Neuron (in vitro differentiated cells): ENCODE data around the gene DBN1.
"Not testable (repeated sequence)": the region's sequence is repeated elsewhere in the genome, so short reads cannot be mapped to it uniquely, and the experiment has no call there.

Experiments
- H2AFZ ChIP-seq: one replicate; pipeline ENCODE4 v1.6.1; 2013; ENCODE audit warnings: low read depth, mild to moderate bottlenecking, inconsistent platforms, low read length, moderate library complexity
- H3K27me3 ChIP-seq: one replicate; pipeline ENCODE4 v1.6.1; 2013; ENCODE audit warnings: low read length; ENCODE audit not compliant: insufficient read depth
- H3K36me3 ChIP-seq: one replicate; pipeline ENCODE4 v1.6.1; 2013; ENCODE audit warnings: low read length; ENCODE audit not compliant: insufficient read depth
- H3K4me1 ChIP-seq: one replicate; pipeline ENCODE4 v1.6.1; 2013; ENCODE audit warnings: low read length; ENCODE audit not compliant: insufficient read depth
- H3K4me3 ChIP-seq: 2 replicates; pipeline ENCODE4 v1.5.1; 2013; ENCODE audit warnings: mild to moderate bottlenecking, low read length, moderate library complexity
- H3K9me3 ChIP-seq: one replicate; pipeline ENCODE4 v1.6.1; 2013; ENCODE audit warnings: low read length

The DBN1 gene

DNA sequence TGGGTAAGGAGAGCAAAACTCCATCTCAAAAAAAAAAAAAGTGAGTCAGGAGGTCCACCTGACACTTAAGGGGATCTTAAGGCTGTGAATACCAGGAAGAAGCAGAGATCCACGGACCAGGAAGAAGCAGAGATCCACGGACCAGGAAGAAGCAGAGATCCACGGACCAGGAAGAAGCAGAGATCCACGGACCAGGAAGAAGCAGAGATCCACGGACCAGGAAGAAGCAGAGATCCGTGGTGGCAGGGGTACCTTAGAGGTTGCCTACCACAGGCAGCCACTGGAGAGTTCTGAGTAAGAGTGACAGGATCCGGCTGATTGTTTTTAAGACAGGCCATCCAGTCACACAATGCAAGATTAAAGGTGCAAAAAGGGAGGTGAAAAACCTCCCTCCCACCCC is 53.0 kb downstream of the DBN1 start:
- not testable (repeated sequence) for H2AFZ ChIP-seq, H3K27me3 ChIP-seq, H3K9me3 ChIP-seq, H3K4me1 ChIP-seq, H3K4me3 ChIP-seq, H3K36me3 ChIP-seq

DNA sequence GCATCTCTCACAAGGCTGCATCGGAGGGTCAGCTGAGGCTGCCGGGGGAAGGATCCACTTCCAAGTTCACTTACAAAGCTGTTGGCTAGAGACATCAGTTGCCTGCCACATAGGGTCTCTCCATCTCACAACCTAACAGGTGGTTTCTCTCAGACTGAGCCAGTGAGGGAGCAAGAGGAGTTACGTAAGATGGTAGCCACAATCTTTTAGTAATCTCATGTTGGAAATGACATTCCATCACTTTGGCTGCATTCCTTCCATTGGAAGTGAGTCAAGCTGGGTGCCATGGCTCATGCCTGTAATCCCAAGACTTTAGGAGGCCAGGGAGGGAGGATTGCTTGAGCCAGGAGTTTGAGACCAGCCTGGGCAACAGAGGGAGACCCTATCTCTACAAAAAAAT is 54.4 kb downstream of the DBN1 start:
- Histone ChIP-seq H3K4me3 (no peak overlapping the region), H3K4me1 (no peaks in the 10 kb centered on the region), H3K27me3 (peaks cover 3% of the 10 kb centered on the region), H3K36me3 (no peaks in the 10 kb centered on the region), H2AFZ (no peak overlapping the region), H3K9me3 (no peaks in the 10 kb centered on the region)

DNA sequence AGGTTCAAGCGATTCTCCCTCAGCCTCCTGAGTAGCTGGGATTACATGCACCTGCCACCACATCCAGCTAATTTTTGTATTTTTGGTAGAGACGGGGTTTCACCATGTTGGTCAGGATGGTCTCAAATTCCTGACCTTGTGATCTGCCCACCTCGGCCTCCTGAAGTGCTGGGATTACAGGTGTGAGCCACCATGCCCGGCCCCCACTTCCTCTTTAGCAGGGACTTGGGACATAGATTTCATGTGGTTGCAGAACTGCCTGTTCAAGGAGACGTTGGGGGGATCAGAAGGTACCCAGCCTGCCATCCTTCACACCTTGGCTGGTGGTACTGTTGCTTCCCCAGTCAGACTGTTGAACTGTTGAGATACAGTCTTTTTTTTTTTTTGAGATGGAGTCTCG is 56.4 kb downstream of the DBN1 start:
- H3K9me3 ChIP-seq, H3K4me3 ChIP-seq, H2AFZ ChIP-seq, H3K36me3 ChIP-seq, H3K4me1 ChIP-seq, H3K27me3 ChIP-seq: not testable (repeated sequence)

DNA sequence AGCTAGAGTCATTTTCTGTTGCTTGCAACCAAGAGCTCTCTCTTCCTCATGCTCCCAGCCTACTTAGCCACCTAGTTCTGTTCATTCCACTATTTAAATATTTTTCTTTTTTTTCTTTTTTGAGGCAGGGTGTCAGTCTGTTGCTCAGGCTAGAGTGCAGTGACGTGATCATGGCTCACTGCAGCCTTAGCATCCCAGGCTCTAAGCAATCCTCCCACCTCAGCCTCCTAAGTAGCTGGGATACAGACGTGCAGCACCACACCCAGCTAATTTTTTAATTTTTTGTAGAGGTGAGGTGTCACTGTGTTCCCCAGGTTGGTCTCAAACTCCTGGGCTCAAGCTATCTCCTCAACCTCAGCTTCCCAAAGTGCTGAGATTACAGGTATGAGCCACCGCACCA is 59.0 kb downstream of the DBN1 start:
- H3K27me3 ChIP-seq, result peaks cover 3% of the 10 kb centered on the region
- H3K9me3 ChIP-seq, result no peaks in the 10 kb centered on the region
- no peak overlapping the region for H2AFZ ChIP-seq
- H3K36me3 ChIP-seq, result no peaks in the 10 kb centered on the region
- no peaks in the 10 kb centered on the region for H3K4me1 ChIP-seq
- H3K4me3 ChIP-seq, result no peak overlapping the region

DNA sequence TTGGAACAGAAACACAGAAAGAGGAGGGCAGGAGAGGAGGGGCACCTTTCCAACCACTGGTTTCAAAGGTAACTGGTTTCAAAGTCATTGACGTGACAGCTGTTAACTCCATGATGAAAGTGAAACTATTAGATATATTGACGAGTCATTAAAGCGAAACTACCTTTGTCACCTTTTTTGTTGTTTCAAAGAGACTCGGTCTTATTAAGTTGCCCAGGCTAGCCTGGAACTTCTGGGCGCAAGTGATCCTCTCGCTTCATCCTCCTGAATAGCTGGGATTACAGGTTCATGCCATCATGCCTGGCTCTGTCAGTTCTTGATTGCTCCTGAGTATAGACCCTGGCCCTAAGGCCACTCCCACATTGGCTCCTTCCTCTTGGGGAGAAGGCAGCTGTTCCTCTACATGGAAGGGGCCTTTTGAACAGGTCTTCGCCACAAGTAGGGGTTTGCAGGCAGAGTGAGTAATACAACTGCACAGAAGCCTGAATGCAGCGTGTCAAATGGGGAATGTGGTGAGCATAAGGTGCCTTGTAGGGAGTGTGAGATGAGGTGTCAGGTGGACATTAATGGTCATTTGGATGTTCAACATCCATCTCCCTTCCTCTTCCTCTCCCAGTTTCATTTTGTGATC is 60.7 kb downstream of the DBN1 start:
- Histone ChIP-seq H3K27me3 (peaks cover 4% of the 10 kb centered on the region), H3K4me1 (no peaks in the 10 kb centered on the region), H3K36me3 (no peaks in the 10 kb centered on the region), H3K9me3 (no peaks in the 10 kb centered on the region), H2AFZ (no peak overlapping the region), H3K4me3 (no peak overlapping the region)

DNA sequence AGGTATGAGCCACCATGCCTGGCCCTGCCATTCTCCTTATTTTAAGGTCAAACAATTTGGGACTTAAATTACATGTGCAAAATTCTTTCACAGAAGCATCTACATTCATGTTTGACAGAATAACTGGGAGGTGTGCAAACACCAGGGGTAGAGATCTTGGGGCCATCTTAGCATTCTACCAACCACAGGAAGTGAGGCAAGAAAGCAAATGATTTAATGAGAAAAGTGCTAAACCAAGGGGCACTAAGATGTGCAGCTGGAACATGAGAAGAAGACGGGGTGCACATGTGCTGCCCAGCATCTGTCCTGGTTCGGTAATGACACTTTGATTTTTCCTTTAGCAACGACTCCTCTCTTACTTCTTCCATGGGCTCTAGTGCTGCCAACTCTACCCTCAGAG is 62.9 kb downstream of the DBN1 start:
- Histone ChIP-seq H2AFZ (no peak overlapping the region), H3K4me3 (no peak overlapping the region), H3K36me3 (no peaks in the 10 kb centered on the region), H3K4me1 (no peaks in the 10 kb centered on the region), H3K27me3 (peaks cover 5% of the 10 kb centered on the region), H3K9me3 (no peaks in the 10 kb centered on the region)

DNA sequence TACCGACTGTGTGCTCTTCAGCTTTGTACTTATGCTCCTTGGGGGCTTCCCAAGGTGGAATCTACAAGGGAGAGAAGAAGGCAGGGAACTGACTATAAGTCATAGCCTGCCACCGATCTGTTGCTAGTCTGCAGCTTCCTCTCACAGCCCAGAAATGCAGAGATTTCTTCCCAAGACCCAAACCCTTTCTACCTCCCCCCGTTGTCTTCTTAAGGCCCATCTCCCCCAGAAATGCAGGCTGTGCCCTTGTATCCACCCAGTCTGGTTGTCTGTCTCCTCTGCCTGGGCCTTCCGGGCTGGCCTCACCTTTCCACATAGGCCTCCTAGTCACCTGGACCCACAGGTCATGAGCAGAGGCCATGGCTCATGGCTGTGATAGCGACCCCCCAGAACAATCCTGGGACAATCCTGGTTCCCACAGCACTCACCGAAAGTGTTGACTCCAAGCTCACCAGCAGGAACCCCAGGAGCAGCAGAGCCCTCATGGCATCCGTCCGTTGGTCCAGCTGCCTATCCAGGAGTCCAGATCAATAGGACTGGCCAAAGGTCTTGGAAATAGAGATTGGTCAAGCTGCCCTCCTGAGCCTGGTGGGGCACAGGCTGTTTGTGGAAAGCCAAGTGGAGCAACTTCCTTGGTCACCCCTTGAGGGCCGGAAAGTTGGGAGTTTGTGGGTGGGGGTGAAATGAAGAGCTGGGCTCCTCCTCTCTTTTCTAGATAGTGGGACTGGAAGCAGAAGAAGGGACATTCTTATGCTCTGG is 64.2 kb downstream of the DBN1 start, which contains the start of gene F12:
F12 (minus strand) TSS at position 522 of the 759 bp plus-strand sequence; CDS start at position 485, 37 bp downstream.
- Histone ChIP-seq H3K36me3 (no peaks in the 10 kb centered on the region), H3K27me3 (peaks cover 15% of the 10 kb centered on the region), H2AFZ (no peak within 1 kb of the TSS), H3K4me1 (peaks cover 4% of the 10 kb centered on the region), H3K4me3 (no peak within 1 kb of the TSS), H3K9me3 (no peaks in the 10 kb centered on the region)
